ENCODE data around the gene ROBO4. TPM values are rescaled to one million over a fixed set of nuclear protein-coding genes. Genes with fewer than 3 reads are reported as not detected.

The ROBO4 gene
- total and polyA plus RNA-seq, 2 donors (not counting 1 experiment from before 2014, with no cell fraction given): not detected

DNA sequence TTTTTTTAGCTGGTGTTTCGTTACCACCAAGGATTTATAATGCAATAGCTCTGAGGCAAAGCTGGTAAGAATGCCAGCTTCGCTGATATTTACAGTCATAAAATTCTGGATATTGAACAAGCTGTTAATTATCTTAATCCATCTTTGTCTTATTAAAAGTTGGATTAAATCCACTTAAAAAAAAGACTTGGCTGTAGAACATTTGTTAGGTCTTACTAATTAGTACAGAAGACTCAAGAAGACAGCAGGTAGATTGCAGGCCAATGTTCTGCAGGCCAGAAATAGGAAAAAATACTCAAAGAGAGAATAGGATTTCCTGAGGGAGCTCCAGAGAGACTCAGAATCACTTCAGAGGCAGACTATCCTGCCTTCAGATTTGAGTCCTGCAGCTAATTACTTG, 7.5 kb downstream of the ROBO4 start:
- DNase-seq (no peak), ATAC-seq (ENCODE audit: low read depth) (no peak)
- POLR2A ChIA-PET: no interaction called here
- no peaks in the 10 kb centered on the region for H3K4me1 ChIP-seq (ENCODE audit: control insufficient read depth in 2 of 2, insufficient read depth in 2 of 2, low read length in 2 of 2)
- TF ChIP-seq CTCF (IDR thresholded peaks at IDR 0.05) (no peak), EZH2 (IDR thresholded peaks at IDR 0.05; ENCODE audit: borderline replicate concordance, insufficient read depth, low read depth, low read length, poor library complexity, severe bottlenecking) (no peak)
- intact Hi-C loops (cut with micrococcal nuclease): no loop called here
- Mint-ChIP-seq H3K9me3 (ENCODE audit: insufficient read depth) (no peaks in the 10 kb centered on the region), H3K27ac (no peak overlapping the region), H3K4me1 (no peaks in the 10 kb centered on the region), H3K4me3 (no peak overlapping the region), H3K27me3 (peaks cover 30% of the 10 kb centered on the region)
- no peaks in the 10 kb centered on the region for H4K20me1 ChIP-seq (ENCODE audit: control insufficient read depth, insufficient read depth, low read length, poor library complexity, severe bottlenecking)
- no peak overlapping the region for H3K9ac ChIP-seq (ENCODE audit: low read length)
- H3K79me2 ChIP-seq (ENCODE audit: control insufficient read depth, insufficient read depth, low read length): no peaks in the 10 kb centered on the region
- H3K9me3 ChIP-seq (ENCODE audit: control extremely low read depth in 1 of 3, control insufficient read depth in 2 of 3, insufficient read depth in 1 of 3, low read length in 2 of 3): peaks cover 0 to 4% (median 0%) of the 10 kb centered on the region in 3 donors
- no peak overlapping the region for H3K4me2 ChIP-seq (replicated peaks; ENCODE audit: low read depth, low read length, poor library complexity, severe bottlenecking)
- WGBS (ENCODE audit: insufficient coverage): no CpG with 5 or more reads among the region's 2 CpGs
- H3K27ac ChIP-seq (ENCODE audit: low read length in 2 of 2): no peak overlapping the region
- H3K36me3 ChIP-seq (replicated peaks in 1 of 2; ENCODE audit: control extremely low read depth in 1 of 2, control insufficient read depth in 1 of 2, extremely low read depth in 1 of 2, insufficient read depth in 2 of 2, low read length in 1 of 2): no peaks in the 10 kb centered on the region
- H2AFZ ChIP-seq (ENCODE audit: insufficient read depth, low read depth, low read length, poor library complexity, severe bottlenecking): no peak overlapping the region
- H3K4me3 ChIP-seq (ENCODE audit: control extremely low read depth in 1 of 5, extremely low read depth in 1 of 5, insufficient read depth in 1 of 5, low read depth in 2 of 5, low read length in 4 of 5): no peak overlapping the region
- H3K27me3 ChIP-seq (replicated peaks in 1 of 4; ENCODE audit: control extremely low read depth in 1 of 4, control insufficient read depth in 3 of 4, insufficient read depth in 4 of 4, low read length in 3 of 4): peaks cover 0 to 6% (median 3%) of the 10 kb centered on the region in 4 experiments
- CTCF ChIA-PET: no interaction called here

GRCh38 chr11:124889191-124890091, 8.2 kb downstream of the ROBO4 start:
- Histone ChIP-seq H4K20me1 (ENCODE audit: control insufficient read depth, insufficient read depth, low read length, poor library complexity, severe bottlenecking) (no peaks in the 10 kb centered on the region), H3K4me3 (ENCODE audit: control extremely low read depth in 1 of 5, extremely low read depth in 1 of 5, insufficient read depth in 1 of 5, low read depth in 2 of 5, low read length in 4 of 5) (no peak overlapping the region), H3K27ac (ENCODE audit: low read length in 2 of 2) (no peak overlapping the region), H3K79me2 (ENCODE audit: control insufficient read depth, insufficient read depth, low read length) (no peaks in the 10 kb centered on the region), H3K9ac (ENCODE audit: low read length) (no peak overlapping the region), H3K36me3 (replicated peaks in 1 of 2; ENCODE audit: control extremely low read depth in 1 of 2, control insufficient read depth in 1 of 2, extremely low read depth in 1 of 2, insufficient read depth in 2 of 2, low read length in 1 of 2) (no peaks in the 10 kb centered on the region), H3K27me3 (replicated peaks in 1 of 4; ENCODE audit: control extremely low read depth in 1 of 4, control insufficient read depth in 3 of 4, insufficient read depth in 4 of 4, low read length in 3 of 4) (peaks cover 0 to 6% (median 3%) of the 10 kb centered on the region in 4 experiments), H3K9me3 (ENCODE audit: control extremely low read depth in 1 of 3, control insufficient read depth in 2 of 3, insufficient read depth in 1 of 3, low read length in 2 of 3) (peaks cover 0 to 4% (median 0%) of the 10 kb centered on the region in 3 donors), H3K4me1 (ENCODE audit: control insufficient read depth in 2 of 2, insufficient read depth in 2 of 2, low read length in 2 of 2) (no peaks in the 10 kb centered on the region), H2AFZ (ENCODE audit: insufficient read depth, low read depth, low read length, poor library complexity, severe bottlenecking) (no peak overlapping the region), H3K4me2 (replicated peaks; ENCODE audit: low read depth, low read length, poor library complexity, severe bottlenecking) (no peak overlapping the region)
- ATAC-seq (ENCODE audit: low read depth) (no peak), DNase-seq (no peak)
- H3K4me1 Mint-ChIP-seq: no peaks in the 10 kb centered on the region
- H3K4me3 Mint-ChIP-seq: no peak overlapping the region
- CTCF ChIA-PET: no interaction called here
- H3K27ac Mint-ChIP-seq: no peak overlapping the region
- POLR2A ChIA-PET: no interaction called here
- H3K9me3 Mint-ChIP-seq (ENCODE audit: insufficient read depth): no peaks in the 10 kb centered on the region
- WGBS (ENCODE audit: insufficient coverage): 83% methylated on average over 2 of the region's 2 CpGs
- H3K27me3 Mint-ChIP-seq: peaks cover 27% of the 10 kb centered on the region
- intact Hi-C loops (cut with micrococcal nuclease): no loop called here
- TF ChIP-seq EZH2 (IDR thresholded peaks at IDR 0.05; ENCODE audit: borderline replicate concordance, insufficient read depth, low read depth, low read length, poor library complexity, severe bottlenecking) (no peak), CTCF (IDR thresholded peaks at IDR 0.05) (no peak)
